HepG2 (cell line): ENCODE measurements around the gene CMTM5. TPM values are rescaled to one million over a fixed set of nuclear protein-coding genes. Genes with fewer than 3 reads are reported as not detected.
A peak's percentile ranks its signal among the peaks of the same experiment; 100 is the strongest.

Source experiments
- ARID4A ChIP-seq: sonication (generic); formaldehyde crosslinking; IDR thresholded peaks from 2 replicates; pipeline ENCODE4 v1.5.0; 2020; ENCODE audit warnings: mild to moderate bottlenecking, missing genetic modification reagents, borderline replicate concordance
- DNMT1 ChIP-seq: sonication (generic); formaldehyde crosslinking; IDR thresholded peaks from 2 replicates; pipeline ENCODE4 v1.5.1; 2020; ENCODE audit warnings: mild to moderate bottlenecking, missing genetic modification reagents
- EZH2 ChIP-seq: conservative IDR thresholded peaks from 2 replicates; pipeline ENCODE4 v1.6.1; 2012; ENCODE audit warnings: mild to moderate bottlenecking, low read depth, low read length, moderate library complexity
- FOXK1 ChIP-seq: sonication (generic); formaldehyde crosslinking; IDR thresholded peaks from 2 replicates; pipeline ENCODE4 v1.4.0; 2020; ENCODE audit warnings: low read depth, missing genetic modification reagents, borderline replicate concordance
- KAT2B ChIP-seq: fragments of 150-350 bp; IDR thresholded peaks from 2 replicates; pipeline ENCODE4 v1.6.1; 2014; ENCODE audit warnings: low read depth, low read length, borderline replicate concordance
- MAFG ChIP-seq: sonication (generic); formaldehyde crosslinking; IDR thresholded peaks from 2 replicates; pipeline ENCODE4 v1.5.1; 2020; ENCODE audit warnings: mild to moderate bottlenecking, missing genetic modification reagents
- MXD3 ChIP-seq: IDR thresholded peaks from 2 replicates; pipeline ENCODE4 v1.6.1; 2016; ENCODE audit warnings: mild to moderate bottlenecking, missing biosample characterization, missing genetic modification reagents
- NFRKB ChIP-seq: fragments of 450-650 bp; IDR thresholded peaks from 2 replicates; pipeline ENCODE4 v1.6.1; 2017
- POLR2AphosphoS2 ChIP-seq: IDR thresholded peaks from 2 replicates; pipeline ENCODE4 v1.6.1; 2011; ENCODE audit warnings: low read depth, low read length, improper control_type of control experiment
- SUZ12 ChIP-seq: fragments of 150-350 bp; IDR thresholded peaks from 2 replicates; pipeline ENCODE4 v1.6.1; 2014; ENCODE audit warnings: low read depth, low read length
- THAP11 ChIP-seq: IDR thresholded peaks from 2 replicates; pipeline ENCODE4 v1.6.1; 2016; ENCODE audit warnings: missing biosample characterization, missing genetic modification reagents
- ZNF572 ChIP-seq: sonication (generic); formaldehyde crosslinking; IDR thresholded peaks from 2 replicates; pipeline ENCODE4 v1.5.1; 2020; ENCODE audit warnings: mild to moderate bottlenecking, missing genetic modification reagents
- ZNF737 ChIP-seq: sonication (generic); formaldehyde crosslinking; IDR thresholded peaks from 2 replicates; pipeline ENCODE4 v1.5.0; 2020; ENCODE audit warnings: missing genetic modification reagents, mild to moderate bottlenecking, borderline replicate concordance
- ZNF773 ChIP-seq: sonication (generic); formaldehyde crosslinking; IDR thresholded peaks from 2 replicates; pipeline ENCODE4 v1.4.0; 2020; ENCODE audit warnings: missing genetic modification reagents, borderline replicate concordance
- ZZZ3 ChIP-seq: sonication (generic); formaldehyde crosslinking; IDR thresholded peaks from 2 replicates; pipeline ENCODE4 v1.4.0; 2020; ENCODE audit warnings: missing genetic modification reagents, mild to moderate bottlenecking, borderline replicate concordance
- polyA plus RNA-seq, 8 experiments: library from polyadenylated mRNA; depleted of rRNA in 3 of 8; stranded (reverse) in 7 of 8; unstranded in 1 of 8; fragments of >200 nt; fragmentation: Illumina TruSeq in 4 of 8; extraction: Trizol in 4 of 8; gene quantifications; 2 replicates each; pipeline versions ENCODE4 v1.2.1 to v1.2.3, GENCODE V29; 2011 to 2016; ENCODE audit warnings: low read depth in 4 of 8, missing spikeins in 1 of 8, mixed read lengths in 1 of 8; ENCODE audit not compliant: insufficient read depth in 1 of 8
- total RNA-seq, 5 experiments: library from RNA; depleted of rRNA; stranded (reverse); fragments of >200 nt; fragmentation: Illumina TruSeq; extraction: Trizol; gene quantifications; 2 replicates each; pipeline ENCODE4 v1.2.3, GENCODE V29; 2016; ENCODE audit warnings: low read depth in 1 of 5
- TF ChIP-seq, protein P1 (sequence below): sonication (generic); formaldehyde crosslinking; IDR thresholded peaks from 2 replicates; pipeline ENCODE4 v1.5.1; 2020; ENCODE audit warnings: mild to moderate bottlenecking, missing genetic modification reagents
- TF ChIP-seq, protein P2 (sequence below): sonication (generic); formaldehyde crosslinking; IDR thresholded peaks from 2 replicates; pipeline ENCODE4 v1.9.0; 2021; ENCODE audit warnings: missing genetic modification reagents, borderline replicate concordance

CMTM5 gene
- total and polyA plus RNA-seq, 2 of the 13 experiments (the other 11 are each of a cell fraction or from before 2014, with no cell fraction given) = not detected

DNA sequence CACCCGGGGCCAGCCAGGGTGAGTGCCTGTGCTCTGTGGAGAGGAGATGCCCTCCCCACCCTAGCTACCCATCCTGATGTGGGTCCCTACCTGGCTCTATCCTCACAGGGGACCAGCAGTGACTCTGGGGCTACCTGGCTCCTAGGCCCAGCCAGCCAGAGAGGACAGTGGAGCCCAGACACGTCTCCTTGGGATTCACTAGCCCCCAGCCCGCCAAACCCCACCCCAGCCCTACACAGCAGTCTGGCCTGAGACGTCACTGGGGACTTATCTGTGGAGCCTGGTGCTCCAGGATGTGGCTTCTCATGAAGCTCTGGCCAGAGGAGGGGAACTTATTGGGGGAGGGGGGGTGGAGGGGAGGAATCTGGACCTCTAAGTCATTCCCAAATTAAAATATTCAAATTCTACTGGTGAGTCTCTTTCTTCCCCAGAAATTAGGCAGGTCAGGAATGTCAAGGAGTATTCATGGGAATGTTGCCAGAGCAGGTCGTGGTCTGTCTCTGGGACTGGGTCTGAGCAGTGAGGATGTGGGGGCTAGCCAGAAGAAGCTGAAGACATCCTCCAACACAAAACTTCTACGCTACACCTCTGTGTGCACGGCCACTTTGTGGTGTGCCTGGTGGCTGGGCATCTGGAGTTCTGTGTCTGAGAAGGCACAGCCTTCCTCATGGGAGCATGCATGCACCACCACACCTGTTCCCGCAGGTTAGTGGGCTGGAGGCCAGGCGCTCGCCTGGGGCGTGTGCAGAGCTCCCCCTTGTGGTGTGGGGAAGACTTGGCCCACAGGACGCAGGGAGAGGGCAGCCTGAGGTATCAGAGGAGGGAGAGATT lies 2.7 kb downstream of the CMTM5 start (continued):
- TF ChIP-seq FOXK1 (CRISPR knock-in tag) = 0 out of 2 replicates have a peak, but pooled peaks have one; percentile 52
- no peak; the same call in 1 of the 2 replicates for TF ChIP-seq ZNF773 (CRISPR knock-in tag)
- TF ChIP-seq, protein P1, sequence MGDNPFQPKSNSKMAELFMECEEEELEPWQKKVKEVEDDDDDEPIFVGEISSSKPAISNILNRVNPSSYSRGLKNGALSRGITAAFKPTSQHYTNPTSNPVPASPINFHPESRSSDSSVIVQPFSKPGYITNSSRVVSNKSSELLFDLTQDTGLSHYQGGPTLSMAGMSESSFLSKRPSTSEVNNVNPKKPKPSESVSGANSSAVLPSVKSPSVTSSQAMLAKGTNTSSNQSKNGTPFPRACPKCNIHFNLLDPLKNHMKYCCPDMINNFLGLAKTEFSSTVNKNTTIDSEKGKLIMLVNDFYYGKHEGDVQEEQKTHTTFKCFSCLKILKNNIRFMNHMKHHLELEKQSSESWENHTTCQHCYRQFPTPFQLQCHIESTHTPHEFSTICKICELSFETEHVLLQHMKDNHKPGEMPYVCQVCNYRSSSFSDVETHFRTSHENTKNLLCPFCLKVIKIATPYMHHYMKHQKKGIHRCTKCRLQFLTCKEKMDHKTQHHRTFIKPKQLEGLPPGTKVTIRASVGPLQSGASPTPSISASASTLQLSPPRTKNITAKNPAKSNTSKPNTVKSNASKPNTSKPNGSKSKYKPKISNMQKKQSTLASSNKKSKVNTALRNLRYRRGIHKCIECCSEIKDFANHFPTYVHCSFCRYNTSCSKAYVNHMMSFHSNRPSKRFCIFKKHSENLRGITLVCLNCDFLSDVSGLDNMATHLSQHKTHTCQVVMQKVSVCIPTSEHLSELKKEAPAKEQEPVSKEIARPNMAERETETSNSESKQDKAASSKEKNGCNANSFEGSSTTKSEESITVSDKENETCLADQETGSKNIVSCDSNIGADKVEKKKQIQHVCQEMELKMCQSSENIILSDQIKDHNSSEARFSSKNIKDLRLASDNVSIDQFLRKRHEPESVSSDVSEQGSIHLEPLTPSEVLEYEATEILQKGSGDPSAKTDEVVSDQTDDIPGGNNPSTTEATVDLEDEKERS = no peak
- peak; percentile 85; the same call in 1 of the 2 replicates for TF ChIP-seq EZH2
- no peak for TF ChIP-seq NFRKB
- TF ChIP-seq THAP11 (CRISPR knock-in tag) = peak; percentile 68
- peak; percentile 37 for TF ChIP-seq ZZZ3 (CRISPR knock-in tag)
- TF ChIP-seq ZNF737 = 0 out of 2 replicates have a peak, but pooled peaks have one; percentile 27
- TF ChIP-seq, protein P2, sequence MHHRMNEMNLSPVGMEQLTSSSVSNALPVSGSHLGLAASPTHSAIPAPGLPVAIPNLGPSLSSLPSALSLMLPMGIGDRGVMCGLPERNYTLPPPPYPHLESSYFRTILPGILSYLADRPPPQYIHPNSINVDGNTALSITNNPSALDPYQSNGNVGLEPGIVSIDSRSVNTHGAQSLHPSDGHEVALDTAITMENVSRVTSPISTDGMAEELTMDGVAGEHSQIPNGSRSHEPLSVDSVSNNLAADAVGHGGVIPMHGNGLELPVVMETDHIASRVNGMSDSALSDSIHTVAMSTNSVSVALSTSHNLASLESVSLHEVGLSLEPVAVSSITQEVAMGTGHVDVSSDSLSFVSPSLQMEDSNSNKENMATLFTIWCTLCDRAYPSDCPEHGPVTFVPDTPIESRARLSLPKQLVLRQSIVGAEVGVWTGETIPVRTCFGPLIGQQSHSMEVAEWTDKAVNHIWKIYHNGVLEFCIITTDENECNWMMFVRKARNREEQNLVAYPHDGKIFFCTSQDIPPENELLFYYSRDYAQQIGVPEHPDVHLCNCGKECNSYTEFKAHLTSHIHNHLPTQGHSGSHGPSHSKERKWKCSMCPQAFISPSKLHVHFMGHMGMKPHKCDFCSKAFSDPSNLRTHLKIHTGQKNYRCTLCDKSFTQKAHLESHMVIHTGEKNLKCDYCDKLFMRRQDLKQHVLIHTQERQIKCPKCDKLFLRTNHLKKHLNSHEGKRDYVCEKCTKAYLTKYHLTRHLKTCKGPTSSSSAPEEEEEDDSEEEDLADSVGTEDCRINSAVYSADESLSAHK = no peak
- TF ChIP-seq MXD3 (CRISPR knock-in tag) = peak; percentile 37; the same call in 1 of the 2 replicates
- peak; percentile 98 for TF ChIP-seq ZNF572 (CRISPR knock-in tag)
- peak; percentile 30; the same call in 1 of the 2 replicates for TF ChIP-seq SUZ12
- TF ChIP-seq ARID4A (CRISPR knock-in tag) = peak; percentile 36
- TF ChIP-seq KAT2B = no peak
- TF ChIP-seq MAFG (CRISPR knock-in tag) = no peak
- no peak for TF ChIP-seq DNMT1 (CRISPR knock-in tag)
- TF ChIP-seq POLR2AphosphoS2 = no peak
